Fibroblast of mammary gland (primary cell): ENCODE data around the gene CYB5R4.

Experiments used
- DNase-seq: peaks from one replicate; pipeline ENCODE4 v3.0.0-alpha.2; 2010; ENCODE audit warnings: low read depth
- H3K4me3 ChIP-seq: 2 replicates; pipeline ENCODE4 v1.5.1; 2011; ENCODE audit warnings: low read depth, mild to moderate bottlenecking, low read length, moderate library complexity; ENCODE audit not compliant: control insufficient read depth
- CTCF ChIP-seq: conservative IDR thresholded peaks from 2 replicates; pipeline ENCODE4 v1.5.1; 2011; ENCODE audit warnings: low read depth, low read length, inconsistent platforms; ENCODE audit not compliant: control insufficient read depth, insufficient read depth

The CYB5R4 gene

DNA sequence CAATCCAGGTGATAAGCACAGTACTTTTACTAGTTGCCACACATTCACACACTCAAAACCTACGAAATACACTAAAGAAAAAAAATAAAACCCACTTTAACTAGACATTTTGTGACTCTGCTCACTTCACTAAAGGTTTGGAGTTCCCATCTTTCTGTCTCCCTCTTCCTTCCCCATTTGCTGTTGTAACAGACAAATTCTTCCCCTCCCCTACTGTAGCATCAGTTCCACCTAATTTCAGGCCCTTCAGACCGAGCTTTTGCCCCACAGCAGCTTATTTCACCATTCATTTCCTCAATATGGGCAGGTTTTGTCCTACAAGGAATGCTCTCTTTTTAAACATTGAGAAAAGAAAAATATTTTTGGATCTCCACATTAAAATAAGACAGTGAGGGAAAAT lies 142.7 kb downstream of the CYB5R4 start:
- DNase-seq = no peak
- TF ChIP-seq CTCF = no peak
- no peak overlapping the region for H3K4me3 ChIP-seq

GRCh38 chr6:84003131-84003530 lies 143.6 kb downstream of the CYB5R4 start:
- no peak overlapping the region for H3K4me3 ChIP-seq
- DNase-seq = no peak
- no peak for TF ChIP-seq CTCF

DNA sequence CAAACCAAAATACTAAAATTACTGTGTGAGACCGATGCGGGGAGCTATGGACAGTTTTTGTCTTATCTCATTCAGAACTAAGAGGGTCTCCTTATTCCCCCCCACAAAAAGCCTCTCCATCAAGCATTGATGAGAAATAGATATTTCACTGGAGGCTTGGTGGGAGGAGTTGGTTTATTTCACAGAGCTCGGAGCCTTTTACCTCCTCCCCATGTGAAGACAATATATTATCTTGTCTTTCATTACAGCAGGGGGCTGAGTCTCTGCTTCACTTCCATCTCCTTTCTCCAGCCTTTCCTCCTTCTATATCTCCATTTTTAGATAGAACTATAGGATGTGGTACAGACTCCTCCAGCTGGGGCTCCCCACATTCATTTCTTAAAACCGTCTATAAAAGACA lies 144.2 kb downstream of the CYB5R4 start:
- DNase-seq = no peak
- no peak overlapping the region for H3K4me3 ChIP-seq
- TF ChIP-seq CTCF = no peak

GRCh38 chr6:84007871-84008270 lies 148.4 kb downstream of the CYB5R4 start:
- no peak overlapping the region for H3K4me3 ChIP-seq
- no peak for TF ChIP-seq CTCF
- DNase-seq = no peak

- TF ChIP-seq CTCF = no peak
- no peak overlapping the region for H3K4me3 ChIP-seq
- DNase-seq = no peak
Observed at GRCh38 chr6:84013354-84013753, 153.9 kb downstream of the CYB5R4 start.

DNA sequence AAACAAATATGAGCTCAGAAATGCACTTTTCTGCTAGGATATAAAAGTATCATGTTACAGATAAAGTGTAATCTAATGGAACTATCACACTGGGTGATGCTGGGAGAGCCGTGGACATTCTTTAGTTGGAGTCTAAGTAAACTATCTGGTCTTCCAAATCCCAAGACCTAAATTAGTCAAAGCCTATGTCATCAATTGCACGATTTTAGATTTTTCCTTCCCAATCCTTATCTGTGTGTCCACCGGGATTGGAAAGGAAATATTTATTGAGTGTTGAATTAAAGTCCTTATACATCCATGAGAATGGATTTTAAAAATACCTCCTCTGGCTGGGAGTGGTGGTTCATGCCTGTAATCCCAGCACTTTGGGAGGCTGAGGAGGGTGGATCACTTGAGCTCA lies 154.4 kb downstream of the CYB5R4 start:
- no peak for DNase-seq
- no peak for TF ChIP-seq CTCF
- H3K4me3 ChIP-seq = no peak overlapping the region

DNA sequence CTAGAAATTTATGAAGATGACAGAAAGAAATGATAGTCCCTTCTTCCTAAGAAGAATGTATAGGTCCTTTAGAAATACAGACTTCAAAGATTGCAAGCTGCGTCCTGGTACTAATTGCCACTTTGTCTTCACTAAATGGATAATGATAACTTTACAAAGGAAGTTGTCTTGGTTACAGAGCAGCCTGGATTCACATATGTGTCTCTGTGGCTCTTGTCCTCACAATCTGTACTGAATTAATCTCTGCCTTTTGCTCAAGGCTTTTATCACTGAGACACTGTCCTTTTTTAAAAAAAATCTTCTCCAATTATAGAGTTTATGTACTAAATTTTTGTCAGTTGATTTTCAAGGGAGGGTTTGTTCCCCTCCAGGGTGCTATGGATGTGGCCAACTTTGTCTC lies 156.5 kb downstream of the CYB5R4 start:
- H3K4me3 ChIP-seq = no peak overlapping the region
- TF ChIP-seq CTCF = no peak
- DNase-seq = no peak
